Calu3 (cell line): ENCODE data around the gene ELL2. TPM values are rescaled to one million over a fixed set of nuclear protein-coding genes. Genes with fewer than 3 reads are reported as not detected.

Experiments
- BruUV-seq: library from RNA; stranded (reverse); fragments of 400-500 nt; replicated peaks from 2 replicates; lab custom pipeline; 2021; lab: Mats Ljungman, UMichigan
- CTCF ChIA-PET: fragments of 300-600 bp; sonication (Branson Sonifier 250); formaldehyde crosslinking; loops from one replicate; lab custom pipeline; 2022; ENCODE audit warnings: antibody characterized with exemption; lab: Charles Lee
- DNase-seq: peaks from one replicate; pipeline ENCODE4 v3.0.0; 2022
- H3K27ac Mint-ChIP-seq: one replicate; pipeline ENCODE4 v1.8.0; 2022; ENCODE audit warnings: mixed read lengths; ENCODE audit not compliant: unreplicated experiment
- H3K27me3 Mint-ChIP-seq: one replicate; pipeline ENCODE4 v1.8.0; 2022; ENCODE audit warnings: mixed read lengths; ENCODE audit not compliant: unreplicated experiment
- H3K36me3 Mint-ChIP-seq: one replicate; pipeline ENCODE4 v1.8.0; 2022; ENCODE audit warnings: mild to moderate bottlenecking, moderate library complexity, mixed read lengths; ENCODE audit not compliant: insufficient read depth, unreplicated experiment
- H3K4me1 Mint-ChIP-seq: one replicate; pipeline ENCODE4 v1.8.0; 2022; ENCODE audit warnings: mild to moderate bottlenecking, low read depth, mixed read lengths; ENCODE audit not compliant: unreplicated experiment
- H3K4me3 Mint-ChIP-seq: one replicate; pipeline ENCODE4 v1.8.0; 2022; ENCODE audit warnings: mild to moderate bottlenecking, low read depth, moderate library complexity, mixed read lengths; ENCODE audit not compliant: unreplicated experiment
- H3K9me3 Mint-ChIP-seq: one replicate; pipeline ENCODE4 v1.8.0; 2022; ENCODE audit warnings: low read depth, mixed read lengths; ENCODE audit not compliant: unreplicated experiment
- intact Hi-C: fragments of 100-400 bp; cut with micrococcal nuclease; formaldehyde crosslinking; loops from one replicate; pipeline ENCODE4 v1.10.0; 2022; ENCODE audit not compliant: unreplicated experiment
- total RNA-seq: library from RNA; stranded (reverse); gene quantifications from 2 replicates; pipeline ENCODE4 v1.2.3, GENCODE V29; 2022
- TF ChIP-seq, protein P1 (sequence below): fragments of 200-600 bp; IDR thresholded peaks from one replicate; pipeline ENCODE4 v1.8.0; 2022; ENCODE audit warnings: antibody characterized with exemption; ENCODE audit not compliant: unreplicated experiment

ELL2 gene
- total RNA-seq, 1 experiment from 2014 or later = 57.7 TPM

DNA sequence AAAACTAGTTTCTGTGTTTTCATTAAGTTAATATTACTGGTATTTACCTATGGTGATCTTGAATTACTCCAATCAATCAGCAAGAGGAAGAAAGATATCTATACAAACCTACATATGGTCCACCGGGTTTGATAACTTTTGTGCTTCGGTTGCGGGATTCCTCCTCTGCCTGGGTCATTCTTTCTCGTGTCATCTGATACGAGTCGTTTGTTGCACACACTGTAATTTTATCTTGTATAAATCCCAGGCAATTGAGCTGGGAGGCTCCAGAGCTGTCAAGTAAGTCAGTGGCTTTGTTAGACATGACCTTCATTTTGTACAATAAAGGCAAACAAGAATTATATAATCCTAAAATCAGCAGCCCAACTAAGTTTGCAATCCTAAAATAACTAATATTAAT lies 48.0 kb downstream of the ELL2 start:
- Mint-ChIP-seq H3K9me3 (no peaks in the 10 kb centered on the region), H3K4me3 (no peak overlapping the region), H3K4me1 (peaks cover 22% of the 10 kb centered on the region), H3K27ac (no peak overlapping the region), H3K36me3 (peaks cover 8% of the 10 kb centered on the region), H3K27me3 (no peaks in the 10 kb centered on the region)
- intact Hi-C loops = no loop called here
- BruUV-seq = no TSS peak
- CTCF ChIA-PET = no interaction called here
- DNase-seq = no peak
- TF ChIP-seq, protein P1, sequence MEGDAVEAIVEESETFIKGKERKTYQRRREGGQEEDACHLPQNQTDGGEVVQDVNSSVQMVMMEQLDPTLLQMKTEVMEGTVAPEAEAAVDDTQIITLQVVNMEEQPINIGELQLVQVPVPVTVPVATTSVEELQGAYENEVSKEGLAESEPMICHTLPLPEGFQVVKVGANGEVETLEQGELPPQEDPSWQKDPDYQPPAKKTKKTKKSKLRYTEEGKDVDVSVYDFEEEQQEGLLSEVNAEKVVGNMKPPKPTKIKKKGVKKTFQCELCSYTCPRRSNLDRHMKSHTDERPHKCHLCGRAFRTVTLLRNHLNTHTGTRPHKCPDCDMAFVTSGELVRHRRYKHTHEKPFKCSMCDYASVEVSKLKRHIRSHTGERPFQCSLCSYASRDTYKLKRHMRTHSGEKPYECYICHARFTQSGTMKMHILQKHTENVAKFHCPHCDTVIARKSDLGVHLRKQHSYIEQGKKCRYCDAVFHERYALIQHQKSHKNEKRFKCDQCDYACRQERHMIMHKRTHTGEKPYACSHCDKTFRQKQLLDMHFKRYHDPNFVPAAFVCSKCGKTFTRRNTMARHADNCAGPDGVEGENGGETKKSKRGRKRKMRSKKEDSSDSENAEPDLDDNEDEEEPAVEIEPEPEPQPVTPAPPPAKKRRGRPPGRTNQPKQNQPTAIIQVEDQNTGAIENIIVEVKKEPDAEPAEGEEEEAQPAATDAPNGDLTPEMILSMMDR = no peak

DNA sequence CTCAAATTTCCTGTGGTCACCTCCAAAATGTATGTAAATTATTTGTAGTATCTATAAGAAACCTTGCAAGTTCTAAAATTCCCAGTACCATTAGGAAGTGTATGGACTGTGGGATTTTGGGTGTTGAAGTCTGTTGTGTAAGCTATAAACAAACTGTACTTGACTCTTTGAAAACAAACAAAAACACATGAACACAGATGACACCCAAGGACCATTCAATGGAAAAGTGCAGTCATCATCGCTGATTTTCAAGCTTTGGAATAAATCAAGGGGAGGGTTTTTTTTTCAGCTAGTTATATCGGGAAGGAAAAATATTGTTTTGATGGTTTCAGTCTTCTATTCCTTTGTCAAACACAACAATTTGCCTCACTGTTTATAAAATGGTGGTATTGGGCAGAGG lies 49.6 kb downstream of the ELL2 start:
- DNase-seq = no peak
- CTCF ChIA-PET = no interaction called here
- BruUV-seq = no TSS peak
- H3K9me3 Mint-ChIP-seq = no peaks in the 10 kb centered on the region
- no peaks in the 10 kb centered on the region for H3K27me3 Mint-ChIP-seq
- peaks cover 24% of the 10 kb centered on the region for H3K4me1 Mint-ChIP-seq
- intact Hi-C loops = no loop called here
- no peak overlapping the region for H3K4me3 Mint-ChIP-seq
- H3K36me3 Mint-ChIP-seq = peaks cover 8% of the 10 kb centered on the region
- H3K27ac Mint-ChIP-seq = peak overlapping the region; percentile 0
- TF ChIP-seq, protein P1 = no peak

DNA sequence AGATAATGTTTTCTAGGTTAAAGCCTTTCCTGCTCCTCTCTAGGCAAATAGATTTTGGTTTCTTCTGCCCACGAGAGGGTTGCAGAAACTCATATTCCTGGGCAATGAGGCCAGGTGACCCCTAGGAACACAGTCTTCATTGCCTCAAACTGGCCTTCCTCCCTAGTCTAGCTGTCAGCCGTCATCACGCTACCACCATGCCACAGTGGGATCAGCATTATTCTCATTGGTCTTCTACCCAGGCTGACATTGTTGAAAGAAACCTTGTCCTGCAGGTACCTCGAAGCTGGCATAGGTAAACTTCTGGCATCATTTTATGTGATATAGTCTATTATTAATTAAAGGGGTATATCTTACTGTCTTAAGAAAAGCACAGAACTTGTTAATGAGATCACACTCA lies 51.1 kb downstream of the ELL2 start:
- no peak for DNase-seq
- H3K4me3 Mint-ChIP-seq = no peak overlapping the region
- intact Hi-C loops = no loop called here
- peaks cover 14% of the 10 kb centered on the region for H3K4me1 Mint-ChIP-seq
- CTCF ChIA-PET = no interaction called here
- no peaks in the 10 kb centered on the region for H3K9me3 Mint-ChIP-seq
- no peak overlapping the region for H3K27ac Mint-ChIP-seq
- H3K27me3 Mint-ChIP-seq = no peaks in the 10 kb centered on the region
- peaks cover 8% of the 10 kb centered on the region for H3K36me3 Mint-ChIP-seq
- TF ChIP-seq, protein P1 = no peak
- no TSS peak for BruUV-seq

DNA sequence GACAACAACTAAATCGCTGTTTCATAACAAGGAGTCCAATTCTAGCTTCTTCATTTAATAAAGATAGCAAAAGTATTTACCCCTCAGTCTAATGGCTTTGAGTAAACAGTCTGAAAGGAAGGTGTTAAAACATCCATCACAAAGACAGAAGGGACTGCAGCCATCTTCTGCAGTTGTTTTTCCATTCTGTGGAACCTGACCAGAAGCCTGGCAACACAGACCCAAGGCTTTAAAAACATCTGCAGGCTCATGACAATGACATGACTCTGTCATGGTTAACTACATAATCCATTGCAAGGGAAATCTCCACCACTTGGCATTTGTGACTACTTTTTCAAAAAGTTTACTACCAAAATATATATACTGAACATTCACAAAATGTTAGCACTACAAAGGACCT lies 51.9 kb downstream of the ELL2 start:
- Mint-ChIP-seq H3K9me3 (no peaks in the 10 kb centered on the region), H3K4me1 (peaks cover 11% of the 10 kb centered on the region), H3K4me3 (no peak overlapping the region), H3K27ac (no peak overlapping the region), H3K36me3 (peaks cover 8% of the 10 kb centered on the region), H3K27me3 (no peaks in the 10 kb centered on the region)
- CTCF ChIA-PET = no interaction called here
- no TSS peak for BruUV-seq
- DNase-seq = no peak
- TF ChIP-seq, protein P1 = no peak
- intact Hi-C loops = loop anchor here (5.0 kb wide), 1 partner anchor 48 kb away; no protein-coding TSS in a partner anchor
